Hematopoietic multipotent progenitor cell (in vitro differentiated cells): ENCODE measurements around the gene PPP4R1. TPM values are rescaled to one million over a fixed set of nuclear protein-coding genes. Genes with fewer than 3 reads are reported as not detected.

Experiments
- DNase-seq, 3 donors: peaks; one replicate each; pipeline ENCODE4 v3.0.0-alpha.2; 2011 to 2015; ENCODE audit warnings: low read depth in 2 of 3, low spot score in 2 of 3
- small RNA-seq: library from RNA; depleted of rRNA; stranded (forward); fragments of <200 nt; gene quantifications from one replicate; pipeline ENCODE3, GENCODE V24; 2012
- total RNA-seq: library from RNA; depleted of rRNA; stranded (reverse); fragments of >200 nt; gene quantifications from one replicate; pipeline ENCODE4 v1.2.3, GENCODE V29; 2012

Gene PPP4R1
- total RNA-seq, 1 donor = 73.5 TPM

- no peak for DNase-seq
Measured at GRCh38 chr18:9519399-9519798, 95.0 kb downstream of the PPP4R1 start.

GRCh38 chr18:9517869-9518268, 96.5 kb downstream of the PPP4R1 start:
- no peak for DNase-seq

GRCh38 chr18:9516437-9517064, 97.8 kb downstream of the PPP4R1 start:
- peak; percentile 7 to 58 (median 40) for DNase-seq

DNA sequence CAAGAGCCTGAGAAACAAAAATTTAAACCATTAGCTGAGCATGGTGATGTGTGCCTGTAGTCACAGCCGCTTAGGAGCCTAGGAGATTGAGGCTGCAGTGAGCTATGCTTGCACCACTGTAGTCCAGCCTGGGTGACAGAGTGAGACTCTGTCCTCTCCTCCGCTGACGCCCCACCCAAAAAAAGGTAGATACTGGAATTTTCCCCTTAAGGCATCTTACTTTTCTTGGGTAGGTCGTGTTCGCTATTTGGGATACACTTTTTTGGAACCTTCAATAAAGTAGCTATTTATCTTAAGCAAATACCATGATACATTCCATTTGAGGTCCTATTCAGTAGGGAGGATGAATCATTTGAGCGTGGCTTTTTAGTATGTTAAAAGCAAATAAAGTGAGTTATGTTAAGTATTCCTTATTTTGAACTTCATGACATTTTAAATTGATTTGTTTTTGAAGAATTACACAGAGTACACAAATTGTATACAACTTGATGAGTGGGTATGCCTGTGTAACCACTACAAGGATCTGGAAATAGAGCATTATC, 100.3 kb downstream of the PPP4R1 start:
- no peak for DNase-seq

- DNase-seq = no peak
Measured at GRCh38 chr18:9508446-9509025, 105.8 kb downstream of the PPP4R1 start.

- no peak for DNase-seq
Measured at GRCh38 chr18:9507565-9508088, 106.7 kb downstream of the PPP4R1 start.

DNA sequence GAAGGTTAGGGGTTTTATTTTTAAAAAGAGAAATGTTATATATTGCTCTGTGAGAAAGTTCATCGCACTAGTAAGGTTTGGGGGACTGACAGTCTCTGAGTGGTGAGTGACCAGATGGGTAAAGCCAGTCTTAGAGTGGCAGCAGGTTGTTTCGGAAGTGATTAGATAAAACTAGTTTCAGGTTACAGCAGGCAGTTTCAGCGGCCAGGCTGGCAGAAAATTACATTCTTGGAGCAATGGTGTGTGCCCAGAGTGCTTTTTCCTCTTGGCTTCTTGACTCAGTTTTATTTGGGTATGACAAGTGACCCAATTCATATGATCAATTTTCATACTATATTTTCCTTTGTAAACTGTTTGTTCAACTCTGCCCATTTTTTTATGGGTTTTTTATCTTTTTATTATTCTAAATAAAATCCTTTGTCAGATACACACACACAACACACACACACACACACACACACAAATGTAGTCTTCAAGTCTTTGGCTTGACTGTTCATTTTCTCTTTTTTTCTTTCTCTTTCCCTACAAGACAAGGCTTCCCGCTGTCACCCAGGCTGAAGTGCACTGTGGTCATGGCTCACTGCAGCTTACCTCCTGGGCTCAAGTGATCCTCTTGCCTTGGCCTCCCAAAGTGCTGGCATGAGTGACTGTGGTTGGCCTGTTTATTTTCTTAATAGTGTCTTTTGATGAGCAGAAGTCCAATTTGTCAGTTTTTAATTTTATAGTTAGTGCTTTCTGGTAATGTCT, 108.1 kb downstream of the PPP4R1 start:
- no peak for DNase-seq

Small RNAs within 50 kb of the gene (small RNA-seq; reads per million reads assigned to genes)
- not detected for gene RNU2-27P
- not detected for gene RNU6-903P

Other genes starting within 250 kb of the PPP4R1 start
- gene RALBP1, start 139.0 kb downstream of the PPP4R1 start, total RNA-seq = 91.0 TPM
- gene RAB31, start 93.7 kb upstream of the PPP4R1 start, total RNA-seq = 1.9 TPM